ENCODE data around the gene DHRS13.
"Not testable (repeated sequence)": the region's sequence is repeated elsewhere in the genome, so short reads cannot be mapped to it uniquely, and the experiment has no call there.

Gene DHRS13

DNA sequence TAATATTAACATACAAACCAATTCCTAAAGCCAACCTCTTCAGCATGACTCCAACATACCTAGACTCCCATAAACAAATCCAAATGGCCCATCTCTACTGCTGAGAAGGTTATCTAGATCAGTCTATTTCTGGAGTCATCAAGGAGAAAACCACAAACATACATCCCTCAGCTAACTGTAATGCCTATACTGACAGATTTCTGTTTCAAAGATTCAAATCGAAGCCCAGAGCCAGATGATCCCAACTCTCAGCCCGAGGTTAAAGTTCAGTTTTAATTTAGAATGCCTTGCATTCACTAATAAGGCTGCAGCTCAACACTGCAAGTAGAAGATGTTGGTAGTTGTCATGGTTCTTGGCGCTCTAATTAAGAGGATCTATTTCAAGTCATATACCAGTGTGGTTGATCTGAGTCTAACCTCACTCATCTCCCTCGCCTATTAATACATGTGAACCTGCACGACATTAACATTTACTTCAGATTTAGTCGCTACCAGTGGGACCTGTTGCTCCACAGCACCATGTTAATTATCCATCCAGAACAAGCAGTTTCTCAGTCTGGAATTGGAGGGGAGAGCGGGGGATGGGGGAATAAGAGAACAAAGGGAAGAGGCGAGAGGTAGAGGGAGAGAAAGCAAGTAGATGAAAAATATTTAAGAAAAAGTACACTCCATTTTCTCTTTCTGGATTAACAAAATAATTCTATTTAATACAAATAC, 33.0 kb upstream of the DHRS13 start:
- DNase-seq, result no peak

DNA sequence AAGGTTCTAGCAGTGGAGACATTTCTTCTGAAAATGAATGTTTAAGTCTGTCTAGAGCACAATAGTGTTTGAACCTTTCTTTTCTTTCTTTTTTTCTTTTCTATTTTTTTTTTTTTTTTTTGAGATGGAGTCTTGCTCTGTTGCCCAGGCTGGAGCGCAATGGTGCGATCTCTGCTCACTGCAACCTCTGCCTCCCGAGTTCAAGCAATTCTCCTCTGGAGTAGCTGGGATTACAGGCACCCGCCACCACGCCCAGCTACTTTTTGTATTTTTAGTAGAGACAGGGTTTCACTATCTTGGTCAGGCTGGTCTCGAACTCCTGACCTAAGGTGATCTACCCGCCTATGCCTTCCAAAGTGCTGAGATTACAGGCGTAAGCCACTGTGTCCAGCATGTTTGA, 31.6 kb upstream of the DHRS13 start:
- not testable (repeated sequence) for DNase-seq

DNA sequence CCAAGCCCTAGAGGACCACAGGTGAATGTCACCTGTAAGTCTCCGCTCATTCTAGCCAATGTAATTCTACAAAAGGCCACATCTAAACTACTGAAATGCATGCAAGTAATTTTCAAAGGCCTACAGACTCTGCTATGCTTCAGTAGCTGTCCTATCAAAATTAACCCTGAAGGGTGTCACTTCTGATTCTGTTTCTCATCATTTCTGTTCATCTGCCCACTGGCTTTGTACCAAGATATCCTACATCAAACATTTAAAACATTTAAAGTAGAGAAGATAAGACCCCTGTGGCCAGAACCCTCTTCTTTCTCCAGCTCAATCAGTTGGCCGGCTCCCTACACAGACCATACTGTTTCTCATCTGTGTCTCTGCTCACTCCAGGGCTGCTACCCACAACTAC, 26.9 kb upstream of the DHRS13 start:
- DNase-seq, result no peak

DNA sequence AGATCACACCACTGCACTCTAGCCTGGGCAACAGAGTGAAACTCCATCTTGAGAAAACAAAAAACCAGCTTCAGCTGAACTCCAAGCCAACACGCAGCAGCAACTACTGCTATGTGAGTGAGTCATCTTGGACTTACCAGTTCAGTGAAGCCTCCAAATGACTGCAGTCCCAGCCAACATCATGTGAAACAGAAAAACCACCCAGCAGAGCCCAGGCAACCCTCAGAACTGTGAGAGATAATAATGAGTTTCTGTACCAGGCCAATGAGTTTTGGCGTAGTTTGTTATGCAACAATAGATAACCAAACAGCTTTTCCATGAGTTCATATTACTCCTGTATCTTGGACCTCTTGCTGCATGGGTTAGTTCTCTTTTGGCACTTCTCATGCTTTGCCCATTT, 25.2 kb upstream of the DHRS13 start:
- DNase-seq, result no peak

DNA sequence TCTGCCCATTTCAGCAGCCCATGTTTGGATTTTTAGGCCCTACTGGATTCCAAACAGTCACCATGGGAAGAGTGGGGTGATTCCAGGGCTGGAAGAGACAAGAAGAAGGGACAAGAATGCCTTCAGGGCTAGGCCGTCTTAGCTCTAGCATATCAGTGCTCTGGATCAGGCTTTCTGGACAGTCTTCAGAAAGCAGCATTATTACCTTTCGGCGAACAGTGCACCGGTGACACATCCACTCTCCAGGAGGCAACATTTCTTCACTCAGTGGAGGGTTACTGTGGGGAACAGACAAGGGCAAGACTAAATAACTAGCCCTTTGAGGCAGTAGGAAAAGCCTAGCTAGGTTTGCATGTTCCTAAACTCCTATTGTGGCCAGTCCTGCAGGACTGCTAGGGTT, 23.9 kb upstream of the DHRS13 start:
- DNase-seq, result no peak

DNA sequence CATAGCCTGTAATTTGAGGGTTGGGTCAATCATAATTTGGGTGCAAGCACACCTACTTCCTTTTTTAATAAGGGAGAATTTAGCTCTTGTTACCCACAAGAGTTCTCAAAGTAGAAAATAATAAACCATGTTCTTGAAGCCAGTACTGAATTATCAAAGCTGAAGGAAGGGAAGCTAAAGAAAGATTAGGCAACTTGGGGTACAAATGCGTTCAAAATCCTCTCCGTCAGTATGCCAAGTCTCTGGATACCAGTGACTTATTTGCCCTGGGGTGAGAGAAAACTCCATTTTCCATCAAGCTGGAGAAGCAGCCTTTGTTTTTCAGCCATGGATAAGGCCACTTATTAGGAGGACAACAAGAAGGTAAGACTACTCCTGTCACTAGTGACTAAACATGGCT, 23.5 kb upstream of the DHRS13 start:
- DNase-seq, result no peak

DNA sequence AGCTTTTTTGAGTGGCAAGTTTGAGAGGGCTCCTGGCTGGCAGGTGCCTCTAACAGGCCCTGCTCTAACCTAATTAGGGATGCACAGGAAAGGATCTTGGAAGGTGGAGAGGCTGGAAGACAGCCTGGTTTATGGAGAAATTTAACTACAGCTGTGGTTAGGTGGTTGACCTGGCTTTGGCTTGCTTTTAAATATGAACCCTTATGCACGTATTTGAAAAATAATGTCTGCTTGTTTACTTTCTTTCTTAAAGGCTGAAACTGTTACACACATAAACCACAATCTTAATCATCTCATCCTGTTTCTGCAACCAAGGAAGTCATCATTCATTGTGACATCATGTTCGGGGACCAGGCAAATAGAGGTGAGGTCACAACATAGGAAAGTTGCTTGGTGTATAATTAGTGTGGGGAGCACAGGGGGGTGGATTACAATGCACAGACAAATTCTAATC, 23.1 kb upstream of the DHRS13 start:
- DNase-seq, result peak; percentile 80

DNA sequence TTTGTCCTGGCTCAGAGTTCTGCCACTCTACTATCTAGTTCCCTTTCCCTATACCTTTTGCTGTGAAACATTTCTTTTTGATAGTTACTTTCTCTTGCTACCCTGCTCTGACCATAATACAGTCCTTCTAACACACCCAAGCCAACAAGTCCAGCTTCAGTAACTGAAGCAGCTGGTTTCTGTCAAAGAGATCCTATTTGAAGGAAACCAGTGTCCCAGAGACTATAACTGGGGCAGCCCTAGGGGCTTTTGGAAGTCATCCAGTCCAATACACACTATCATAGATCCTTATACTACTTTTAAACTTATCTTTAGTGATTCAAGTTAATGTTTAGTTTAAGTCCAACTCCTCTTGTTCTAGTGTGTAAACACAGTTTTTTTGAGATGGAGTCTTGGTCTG, 17.3 kb upstream of the DHRS13 start:
- DNase-seq, result no peak

DNA sequence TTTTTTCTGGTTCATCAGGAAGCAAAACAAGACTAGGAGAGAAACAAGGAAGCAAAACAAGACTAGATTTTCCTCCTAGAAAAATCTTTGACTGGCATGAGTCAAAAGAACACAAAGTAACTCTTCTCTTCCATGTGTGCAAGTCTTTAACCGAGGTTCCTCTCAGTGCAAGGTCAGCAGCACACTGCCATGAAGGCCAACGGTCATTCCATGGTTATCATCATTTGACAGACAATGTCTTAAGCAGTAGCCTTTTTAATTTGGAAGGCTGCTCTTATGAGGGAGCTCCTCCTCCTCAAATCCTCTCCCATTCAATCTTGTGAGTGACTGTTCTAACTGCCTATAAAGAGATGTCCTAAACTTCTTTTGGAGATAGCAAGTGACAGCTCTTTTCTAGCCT, 15.4 kb upstream of the DHRS13 start:
- no peak for DNase-seq

DNA sequence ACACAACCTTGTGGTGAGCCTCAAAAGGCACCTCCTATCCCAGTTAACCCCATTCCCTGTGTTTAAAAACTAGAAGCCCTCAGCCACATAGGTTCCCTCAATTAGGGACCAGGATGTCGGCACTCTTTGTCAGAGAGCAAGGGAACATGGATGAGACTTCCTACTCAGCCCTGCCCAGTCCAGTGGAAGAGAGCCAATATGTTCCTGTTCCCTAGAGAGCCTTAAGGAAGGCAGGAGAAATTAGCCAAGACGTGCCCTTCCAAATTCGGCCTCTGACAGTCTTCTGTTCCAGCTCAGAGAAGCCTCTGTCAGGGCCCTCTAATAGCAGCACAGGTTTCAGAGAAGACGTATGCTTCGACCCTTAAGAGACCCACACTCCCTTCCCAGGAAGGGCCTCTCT, 14.6 kb upstream of the DHRS13 start:
- DNase-seq, result no peak

DNA sequence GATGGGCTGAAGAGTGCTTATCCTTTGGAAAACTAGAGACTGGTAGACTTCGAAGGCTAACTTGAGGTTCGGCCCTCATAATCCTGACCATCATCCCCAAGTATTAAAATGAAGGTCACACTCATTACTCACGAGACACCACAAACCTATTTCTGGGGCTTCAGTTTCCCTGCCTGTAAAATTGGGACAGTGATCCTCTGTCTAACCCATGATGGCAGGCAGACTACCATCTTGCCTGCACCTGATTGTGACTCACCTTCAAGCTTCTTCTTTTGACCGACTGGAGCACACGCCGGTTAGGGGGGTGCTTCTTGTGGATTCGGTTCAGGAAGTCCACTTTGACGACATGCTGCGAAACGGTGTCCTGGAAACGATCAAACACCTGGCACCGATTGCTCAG, 14.2 kb upstream of the DHRS13 start:
- no peak for DNase-seq

DNA sequence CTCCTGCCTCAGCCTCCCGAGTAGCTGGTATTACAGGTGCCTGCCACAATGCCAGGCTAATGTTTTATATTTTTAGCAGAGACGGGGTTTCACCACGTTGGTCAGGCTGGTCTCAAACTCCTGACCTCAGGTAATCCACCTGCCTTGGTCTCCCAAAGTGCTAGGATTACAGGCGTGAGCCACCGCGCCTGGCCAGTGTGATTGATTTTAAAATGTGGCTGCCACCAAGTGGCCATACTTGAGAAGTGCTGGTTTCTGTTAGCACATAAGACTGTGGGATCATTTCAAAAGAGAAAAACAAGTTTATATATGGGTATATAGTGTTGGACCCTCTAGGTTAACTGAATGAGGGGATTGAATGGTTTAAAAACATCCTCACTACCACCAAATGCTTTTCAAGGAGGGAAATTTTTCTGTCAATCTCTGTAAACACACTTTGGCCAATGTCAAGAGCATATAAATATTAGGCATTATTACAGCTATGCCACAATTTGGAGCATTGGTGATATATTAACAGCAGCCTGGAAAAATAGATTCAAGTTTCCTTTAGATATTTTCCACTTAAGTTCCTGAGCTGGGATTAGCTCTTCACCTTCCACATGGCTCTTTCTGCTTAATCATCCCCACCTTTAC, 13.5 kb upstream of the DHRS13 start:
- no peak for DNase-seq

DNA sequence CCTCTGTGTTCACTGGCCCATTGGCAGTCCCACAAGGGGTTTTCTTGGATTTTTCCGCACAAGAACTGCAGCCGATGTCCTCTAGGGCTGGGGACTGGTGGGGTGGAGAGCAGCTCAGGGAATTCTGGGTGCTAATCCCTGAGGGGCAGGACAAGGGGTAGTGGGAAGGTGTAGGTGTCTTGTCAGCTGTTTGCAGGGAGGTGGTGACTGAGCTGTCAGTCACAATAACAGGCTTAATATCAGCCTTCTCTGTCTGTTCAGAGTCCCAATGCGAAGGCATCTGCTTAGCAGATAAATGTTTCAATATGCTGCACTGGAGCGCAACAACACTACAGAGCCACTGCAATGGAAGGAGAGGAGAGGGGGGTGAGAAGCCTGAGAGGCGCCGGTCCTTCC, 10.1 kb upstream of the DHRS13 start:
- no peak for DNase-seq

DNA sequence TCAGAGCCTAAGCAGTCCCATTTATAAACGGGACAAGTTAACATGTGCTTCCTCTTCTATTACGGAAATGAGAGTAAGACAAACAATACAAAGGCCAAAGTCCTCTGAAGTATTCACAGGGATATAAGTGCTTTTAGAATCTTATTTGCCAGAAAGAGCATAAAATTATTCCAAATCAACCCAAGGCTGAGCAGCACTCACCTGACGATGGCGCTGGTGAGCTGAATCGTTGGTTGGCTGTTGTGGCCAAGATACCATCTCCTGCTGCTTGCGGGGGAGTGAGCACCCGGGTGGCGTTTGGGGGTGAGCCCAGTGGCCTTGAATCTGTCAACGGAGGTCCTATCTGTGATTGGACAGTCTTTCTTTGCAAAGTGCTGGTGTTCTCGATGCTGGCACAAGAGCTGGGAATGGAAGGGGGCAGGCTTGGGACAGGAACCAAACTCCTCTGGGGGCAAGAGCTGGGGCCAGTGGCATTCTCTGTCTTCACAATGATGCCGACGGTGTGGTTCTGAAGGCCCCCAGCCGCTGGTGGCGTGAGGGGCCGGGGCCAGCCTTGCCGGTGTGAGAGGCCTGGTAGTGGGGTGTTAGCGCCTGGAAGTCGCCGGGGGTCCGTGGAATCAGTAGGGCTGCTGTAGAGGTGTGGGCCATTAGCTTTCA, 9.5 kb upstream of the DHRS13 start:
- DNase-seq, result no peak

DNA sequence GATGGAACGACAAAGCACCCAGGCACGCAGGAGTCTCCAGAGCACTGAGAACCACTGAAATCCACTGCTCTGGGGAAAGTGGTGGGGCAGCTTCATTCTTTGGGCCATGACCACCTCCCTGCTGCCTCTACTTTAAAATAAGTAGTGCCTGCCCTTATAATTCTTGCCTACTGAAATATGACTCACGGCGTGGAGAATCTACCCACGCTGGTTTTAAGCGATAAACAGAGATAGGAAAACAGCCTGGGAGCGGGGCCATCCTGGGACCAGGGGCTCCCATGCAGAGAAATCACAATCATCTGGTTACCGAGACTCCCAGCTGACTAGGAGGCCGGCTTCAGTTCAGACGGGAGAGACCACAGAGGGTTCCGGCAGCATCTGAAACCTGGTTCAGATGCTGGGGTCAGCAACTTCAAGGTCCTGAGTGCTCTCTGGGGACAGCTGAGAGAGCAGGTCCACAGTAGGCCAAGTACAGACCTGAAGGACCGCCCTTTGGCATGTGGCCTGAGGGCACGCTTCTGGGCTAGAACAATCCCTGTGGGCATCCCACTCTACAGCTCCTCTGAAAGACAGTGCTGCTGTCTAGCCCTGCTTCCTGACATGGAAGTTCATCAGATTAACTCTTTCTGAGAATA, 8.6 kb upstream of the DHRS13 start:
- DNase-seq, result no peak

DNA sequence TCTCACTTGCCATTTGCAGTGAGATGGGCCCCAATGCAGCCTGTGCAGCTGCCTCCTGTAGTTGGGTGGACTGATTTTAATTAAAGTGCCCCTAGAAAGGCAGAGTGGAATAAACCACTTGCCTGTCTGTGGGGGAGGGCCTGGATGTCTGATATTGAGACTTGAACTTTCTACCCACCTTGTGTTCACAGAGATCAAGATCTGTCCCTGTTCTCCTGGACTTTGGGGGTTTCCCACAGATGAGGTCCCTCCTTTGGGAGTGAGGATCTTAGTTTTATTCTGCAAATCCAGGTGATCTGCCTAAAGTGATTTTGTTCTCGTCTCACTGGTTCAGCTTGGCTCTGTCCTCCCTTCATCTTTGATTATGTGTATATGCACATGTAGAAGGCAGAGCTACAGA, 7.7 kb upstream of the DHRS13 start:
- DNase-seq, result no peak

DNA sequence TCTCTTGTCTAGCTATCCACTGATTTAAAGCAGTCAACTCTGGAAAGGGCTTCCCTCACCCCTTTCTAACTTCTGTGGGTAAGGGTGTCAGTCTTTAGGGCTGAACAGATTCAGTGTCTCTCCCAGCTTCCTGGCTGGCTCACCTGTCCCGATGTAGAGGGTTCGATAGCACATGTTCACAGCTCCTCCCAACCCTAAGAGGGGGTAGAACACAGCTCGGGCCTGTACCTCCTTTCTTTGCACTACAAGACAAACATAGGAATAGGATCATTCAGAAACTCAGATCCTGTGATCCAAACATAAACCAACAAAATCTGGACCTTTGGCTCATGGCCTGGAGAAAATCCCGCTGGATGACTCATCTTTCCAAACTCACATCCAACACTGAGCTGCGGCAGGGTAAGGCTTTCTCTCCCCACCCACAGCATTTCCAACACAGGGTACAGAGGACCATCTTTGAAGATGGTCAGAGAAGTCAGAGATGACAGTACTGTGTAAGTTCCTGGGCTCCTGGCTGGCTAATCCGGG, 5.8 kb upstream of the DHRS13 start:
- DNase-seq, result no peak

DNA sequence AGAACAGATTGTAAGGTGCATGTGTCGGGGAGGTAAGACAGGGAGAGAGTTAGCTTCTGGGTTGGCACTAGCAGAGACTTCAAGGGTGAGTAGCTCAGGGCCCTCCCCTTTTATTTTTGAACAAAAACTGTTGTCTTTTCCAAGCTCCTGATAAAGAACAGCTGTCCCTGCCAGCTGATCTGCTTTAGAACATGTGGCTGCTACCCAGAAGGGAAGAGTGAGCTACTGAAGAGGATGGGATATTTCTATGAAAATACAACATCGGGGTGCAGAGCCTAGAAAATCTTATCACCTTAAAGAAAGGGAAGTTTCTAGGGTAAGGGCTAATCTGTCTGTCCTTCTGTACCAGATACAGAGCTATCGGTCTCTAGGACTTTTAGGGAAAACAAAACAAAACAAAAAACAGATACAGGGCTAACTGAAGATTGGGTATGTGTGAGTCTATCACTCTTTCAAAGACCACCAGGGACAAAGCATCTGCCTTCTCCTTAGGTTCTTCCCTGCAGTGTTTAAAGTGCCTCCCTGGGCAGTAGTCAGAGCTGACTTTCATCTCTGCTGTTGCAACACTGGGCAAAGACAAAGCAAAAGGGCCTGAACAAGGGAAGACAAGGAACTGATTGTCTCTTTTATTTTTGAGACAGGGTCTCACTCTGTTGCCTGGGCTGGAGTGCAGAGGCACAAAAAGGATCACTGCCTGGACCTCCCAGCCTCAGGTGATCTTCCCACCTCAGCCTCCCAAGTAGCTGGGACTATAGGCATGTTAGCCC, 5.0 kb upstream of the DHRS13 start:
- no peak for DNase-seq

DNA sequence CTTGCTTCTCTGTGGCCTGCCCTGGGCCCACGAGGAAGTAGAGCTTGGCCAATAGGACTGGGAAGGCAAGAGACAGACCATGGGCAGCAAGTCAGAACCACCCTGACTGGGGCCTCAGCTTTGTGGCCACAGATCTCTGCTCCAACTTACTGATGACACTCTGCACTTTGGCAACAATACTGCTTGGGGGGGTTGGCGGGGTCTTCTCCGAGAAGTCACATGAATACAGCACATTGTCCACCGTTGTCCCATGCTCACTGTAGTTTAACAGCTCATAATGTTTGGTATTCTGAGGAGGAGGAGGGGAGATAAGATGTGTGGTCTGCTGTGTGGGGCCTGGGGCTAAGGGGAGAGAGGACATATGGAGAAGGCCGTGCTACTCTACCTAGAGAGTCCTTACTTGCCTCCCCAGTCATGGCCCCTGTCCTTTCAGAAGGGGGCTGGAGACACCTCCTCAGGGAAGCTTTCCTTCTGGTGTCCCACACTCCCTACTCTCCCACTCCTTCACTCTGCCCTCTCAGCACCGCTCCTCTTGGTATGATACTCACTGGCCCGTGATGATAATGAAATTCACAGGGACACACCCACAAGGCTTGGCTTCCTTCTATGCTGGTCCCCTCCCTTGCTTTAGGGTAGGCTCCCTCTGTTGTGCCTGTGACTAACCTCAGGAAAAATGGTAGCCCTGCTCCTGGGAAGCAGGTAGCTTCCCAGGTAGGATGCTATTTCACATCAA, 4.0 kb upstream of the DHRS13 start:
- no peak for DNase-seq

DNA sequence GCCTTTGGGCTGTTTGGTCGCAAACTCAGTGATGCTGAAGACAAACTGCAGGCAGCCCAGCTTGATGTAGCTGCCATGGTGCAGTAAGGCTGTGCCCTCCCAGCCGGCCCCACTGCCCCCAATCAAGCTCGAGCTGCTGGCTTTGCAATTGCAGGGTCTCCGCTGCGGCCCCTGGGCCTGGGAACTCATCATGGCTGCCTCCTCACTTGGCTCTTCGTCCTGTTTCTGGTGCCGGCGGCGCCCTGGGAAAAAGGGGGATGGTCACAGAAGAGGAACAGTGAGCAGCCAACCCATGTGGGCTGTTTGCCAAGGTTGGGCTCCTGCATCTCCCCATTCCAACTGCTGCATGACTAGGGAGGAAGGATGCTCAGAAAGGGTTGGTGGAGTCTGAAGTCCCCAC, 3.4 kb upstream of the DHRS13 start:
- no peak for DNase-seq

DNA sequence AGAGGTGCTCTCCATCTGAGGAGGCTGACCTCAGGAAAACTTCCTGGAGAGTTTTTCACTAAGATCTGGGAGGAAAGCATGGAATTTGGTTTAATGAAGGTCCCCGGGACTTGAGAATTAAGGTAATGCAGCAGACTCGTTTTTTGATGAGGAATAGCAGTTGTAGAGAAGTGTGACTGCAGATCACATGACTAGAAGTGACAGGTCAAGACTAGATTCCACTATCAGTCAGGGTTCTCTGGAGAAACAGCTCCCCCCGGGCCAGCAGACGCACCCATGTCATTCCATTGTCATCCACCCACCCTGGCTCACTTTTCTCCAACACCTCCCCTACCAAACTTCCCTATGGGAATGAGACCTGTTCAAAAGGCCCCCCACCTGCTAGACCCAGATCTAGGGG, 1.9 kb upstream of the DHRS13 start:
- DNase-seq, result no peak

DNA sequence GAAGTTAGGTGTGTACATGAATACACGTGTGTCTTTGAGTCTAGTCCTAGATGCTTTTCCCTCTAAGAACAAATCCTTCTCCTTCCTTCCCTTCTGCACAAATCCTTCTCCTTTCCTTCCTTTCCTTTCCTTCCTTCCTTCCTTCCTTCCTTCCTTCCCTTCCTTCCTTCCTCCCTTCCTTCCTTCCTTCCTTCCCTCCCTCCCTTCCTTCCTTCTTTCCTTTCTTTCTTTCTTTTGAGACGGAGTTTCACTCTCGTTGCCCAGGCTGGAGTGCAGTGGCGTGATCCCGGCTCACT, 615 bp upstream of the DHRS13 start:
- DNase-seq, result not testable (repeated sequence)

Data from SIG-M5 (cell line).